B cell (primary cell): Measurements from ENCODE around the gene ZNF516. TPM values are rescaled to one million over a fixed set of nuclear protein-coding genes. Genes with fewer than 3 reads are reported as not detected.

Source experiments
- ATAC-seq: fragments of 200-7000 bp; cut with Tn5 transposase; one replicate; pipeline ENCODE4 v1.10.0; 2021; ENCODE audit warnings: low read depth, mild to moderate bottlenecking, moderate number of reproducible peaks, moderate library complexity
- CTCF ChIA-PET: fragments of 350-600 bp; sonication (Branson Sonifier 250); formaldehyde crosslinking; loops from one replicate; lab custom pipeline; 2021; ENCODE audit warnings: antibody characterized with exemption, inconsistent platforms; lab: Charles Lee
- POLR2A ChIA-PET: fragments of 350-600 bp; sonication (Branson Sonifier 250); formaldehyde crosslinking; loops from one replicate; lab custom pipeline; 2021; ENCODE audit warnings: antibody characterized with exemption; lab: Charles Lee
- DNase-seq: peaks from one replicate; pipeline ENCODE4 v3.0.0; 2013
- H2AFZ ChIP-seq: 2 replicates; pipeline ENCODE4 v1.6.1; 2012; ENCODE audit warnings: mild to moderate bottlenecking, low read depth, low read length; ENCODE audit not compliant: insufficient read depth, poor library complexity, severe bottlenecking
- H3K27ac ChIP-seq, 2 donors: 1 replicate in 1 of 2; 2 replicates in 1 of 2; pipeline ENCODE4 v1.5.1; 2012 to 2013; ENCODE audit warnings: low read length in 2 of 2, mild to moderate bottlenecking in 2 of 2, moderate library complexity in 1 of 2
- H3K27me3 ChIP-seq, 4 experiments: fragments of 200-600 bp in 1 of 4; sonication (generic) in 1 of 4; replicated peaks in 1 of 4; 1 replicate in 2 of 4; 2 replicates in 2 of 4; pipeline versions ENCODE4 v1.6.1 to v1.7.0; 2013 to 2016; ENCODE audit warnings: low read length in 3 of 4, mild to moderate bottlenecking in 2 of 4, mixed read lengths in 1 of 4, moderate library complexity in 1 of 4; ENCODE audit not compliant: insufficient read depth in 4 of 4, control insufficient read depth in 3 of 4; ENCODE audit errors: control extremely low read depth in 1 of 4
- H3K36me3 ChIP-seq, 2 experiments: replicated peaks in 1 of 2; 1 replicate in 1 of 2; 2 replicates in 1 of 2; pipeline versions ENCODE4 v1.6.1 to v1.7.1; 2013; ENCODE audit warnings: low read length in 1 of 2; ENCODE audit not compliant: insufficient read depth in 2 of 2, control insufficient read depth in 1 of 2; ENCODE audit errors: control extremely low read depth in 1 of 2, extremely low read depth in 1 of 2
- H3K4me1 ChIP-seq, 2 donors: fragments of 200-600 bp in 1 of 2; sonication (generic) in 1 of 2; 1 replicate in 1 of 2; 2 replicates in 1 of 2; pipeline versions ENCODE4 v1.5.1 to v1.6.1; 2013 to 2017; ENCODE audit warnings: low read length in 2 of 2; ENCODE audit not compliant: control insufficient read depth in 2 of 2, insufficient read depth in 2 of 2
- H3K4me2 ChIP-seq: replicated peaks from 2 replicates; pipeline ENCODE3; 2012; ENCODE audit warnings: mild to moderate bottlenecking, low read depth, low read length; ENCODE audit not compliant: poor library complexity, severe bottlenecking
- H3K4me3 ChIP-seq, 5 experiments: fragments of 200-600 bp in 1 of 5; sonication (generic) in 1 of 5; 1 replicate in 3 of 5; 2 replicates in 2 of 5; pipeline versions ENCODE4 v1.5.1 to v1.7.0; 2011 to 2016; ENCODE audit warnings: low read length in 4 of 5, mild to moderate bottlenecking in 4 of 5, low read depth in 2 of 5, control low read depth in 1 of 5, moderate library complexity in 1 of 5; ENCODE audit not compliant: insufficient read depth in 1 of 5; ENCODE audit errors: control extremely low read depth in 1 of 5, extremely low read depth in 1 of 5
- H3K79me2 ChIP-seq: fragments of 200-600 bp; sonication (generic); one replicate; pipeline ENCODE4 v1.6.0; 2016; ENCODE audit warnings: low read length; ENCODE audit not compliant: control insufficient read depth, insufficient read depth
- H3K9ac ChIP-seq: fragments of 200-600 bp; sonication (generic); 2 replicates; pipeline ENCODE4 v1.6.1; 2017; ENCODE audit warnings: mild to moderate bottlenecking, low read length, moderate library complexity
- H3K9me3 ChIP-seq, 3 donors: one replicate each; pipeline versions ENCODE4 v1.6.1 to v1.7.1; 2013; ENCODE audit warnings: low read length in 2 of 3; ENCODE audit not compliant: control insufficient read depth in 2 of 3, insufficient read depth in 1 of 3; ENCODE audit errors: control extremely low read depth in 1 of 3
- H4K20me1 ChIP-seq: 2 replicates; pipeline ENCODE4 v1.6.0; 2012; ENCODE audit warnings: mild to moderate bottlenecking, low read length; ENCODE audit not compliant: insufficient read depth, control insufficient read depth, poor library complexity, severe bottlenecking
- H3K27ac Mint-ChIP-seq: one replicate; pipeline ENCODE4 v1.8.0; 2021; ENCODE audit warnings: mixed read lengths
- H3K27me3 Mint-ChIP-seq: one replicate; pipeline ENCODE4 v1.8.0; 2021; ENCODE audit warnings: mixed read lengths
- H3K4me1 Mint-ChIP-seq: one replicate; pipeline ENCODE4 v1.8.0; 2021; ENCODE audit warnings: mixed read lengths
- H3K4me3 Mint-ChIP-seq: one replicate; pipeline ENCODE4 v1.8.0; 2021; ENCODE audit warnings: mixed read lengths
- H3K9me3 Mint-ChIP-seq: one replicate; pipeline ENCODE4 v1.8.0; 2022; ENCODE audit warnings: mixed read lengths; ENCODE audit not compliant: insufficient read depth
- EZH2 ChIP-seq: IDR thresholded peaks from 2 replicates; pipeline ENCODE4 v1.6.1; 2012; ENCODE audit warnings: borderline replicate concordance, low read depth, mild to moderate bottlenecking, moderate library complexity, low read length; ENCODE audit not compliant: insufficient read depth, poor library complexity, severe bottlenecking
- WGBS: methylation state at CpG from one replicate; pipeline ENCODE4 v1.1.5; 2013; ENCODE audit warnings: missing lambda C conversion rate; ENCODE audit not compliant: insufficient coverage; 5-methylcytosine and 5-hydroxymethylcytosine counted together
- intact Hi-C: fragments of 100-400 bp; cut with micrococcal nuclease; formaldehyde crosslinking; loops from one replicate; pipeline ENCODE4 v1.10.0; 2022
- polyA plus RNA-seq: library from polyadenylated mRNA; depleted of rRNA; stranded (reverse); fragments of >200 nt; gene quantifications from 2 replicates; pipeline ENCODE4 v1.2.3, GENCODE V29; 2012
- total RNA-seq, 2 donors: library from RNA; stranded (reverse); fragments of 120-200 nt in 1 of 2; gene quantifications; 1 replicate in 1 of 2; 2 replicates in 1 of 2; pipeline versions ENCODE4 v1.2.3 to v1.2.4, GENCODE V29; 2013 to 2022
- TF ChIP-seq, protein P1 (sequence below): fragments of 200-600 bp; IDR thresholded peaks from one replicate; pipeline ENCODE4 v1.8.0; 2022; ENCODE audit warnings: antibody characterized with exemption, mild to moderate bottlenecking

The ZNF516 gene
- total and polyA plus RNA-seq, 2 donors (not counting 1 experiment from before 2014, with no cell fraction given), result 6.7 to 27.1 TPM

DNA sequence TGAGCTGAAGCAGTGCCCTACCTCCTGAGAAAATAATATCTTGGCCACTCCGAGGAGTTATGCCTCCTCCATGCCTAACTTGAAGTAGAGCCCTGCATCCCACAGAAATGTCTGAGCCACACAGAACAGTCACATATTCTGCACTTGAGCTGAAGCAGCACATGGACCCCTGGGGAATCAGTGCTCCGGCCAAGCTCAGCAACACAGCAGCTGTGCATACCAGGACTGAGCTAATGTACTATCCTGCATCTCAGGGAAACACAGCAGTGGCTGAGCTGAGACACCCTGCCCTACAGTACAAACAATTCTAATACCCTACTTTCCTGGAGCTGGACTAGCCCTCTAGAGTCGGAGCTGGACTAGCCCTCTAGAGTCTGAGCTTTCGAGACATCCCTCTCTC lies 166.9 kb downstream of the ZNF516 start:
- no peak overlapping the region for H3K27ac ChIP-seq
- POLR2A ChIA-PET, result no interaction called here

GRCh38 chr18:76323891-76324290 lies 171.2 kb downstream of the ZNF516 start:
- no peak for DNase-seq
- Mint-ChIP-seq H3K4me3 (no peak overlapping the region), H3K27me3 (peaks cover 3% of the 10 kb centered on the region), H3K9me3 (no peaks in the 10 kb centered on the region), H3K27ac (no peak overlapping the region), H3K4me1 (no peaks in the 10 kb centered on the region)
- Histone ChIP-seq H3K36me3 (no peaks in the 10 kb centered on the region), H4K20me1 (no peaks in the 10 kb centered on the region), H3K4me3 (no peak overlapping the region), H3K9ac (no peak overlapping the region), H3K4me1 (no peaks in the 10 kb centered on the region), H2AFZ (no peak overlapping the region), H3K27ac (no peak overlapping the region), H3K9me3 (peaks cover 0 to 9% (median 0%) of the 10 kb centered on the region in 3 donors), H3K27me3 (no peaks in the 10 kb centered on the region), H3K4me2 (no peak overlapping the region), H3K79me2 (no peaks in the 10 kb centered on the region)
- 92% methylated on average over 5 of the region's 7 CpGs for WGBS
- POLR2A ChIA-PET, result no interaction called here
- intact Hi-C loops, result no loop called here
- TF ChIP-seq, protein P1, sequence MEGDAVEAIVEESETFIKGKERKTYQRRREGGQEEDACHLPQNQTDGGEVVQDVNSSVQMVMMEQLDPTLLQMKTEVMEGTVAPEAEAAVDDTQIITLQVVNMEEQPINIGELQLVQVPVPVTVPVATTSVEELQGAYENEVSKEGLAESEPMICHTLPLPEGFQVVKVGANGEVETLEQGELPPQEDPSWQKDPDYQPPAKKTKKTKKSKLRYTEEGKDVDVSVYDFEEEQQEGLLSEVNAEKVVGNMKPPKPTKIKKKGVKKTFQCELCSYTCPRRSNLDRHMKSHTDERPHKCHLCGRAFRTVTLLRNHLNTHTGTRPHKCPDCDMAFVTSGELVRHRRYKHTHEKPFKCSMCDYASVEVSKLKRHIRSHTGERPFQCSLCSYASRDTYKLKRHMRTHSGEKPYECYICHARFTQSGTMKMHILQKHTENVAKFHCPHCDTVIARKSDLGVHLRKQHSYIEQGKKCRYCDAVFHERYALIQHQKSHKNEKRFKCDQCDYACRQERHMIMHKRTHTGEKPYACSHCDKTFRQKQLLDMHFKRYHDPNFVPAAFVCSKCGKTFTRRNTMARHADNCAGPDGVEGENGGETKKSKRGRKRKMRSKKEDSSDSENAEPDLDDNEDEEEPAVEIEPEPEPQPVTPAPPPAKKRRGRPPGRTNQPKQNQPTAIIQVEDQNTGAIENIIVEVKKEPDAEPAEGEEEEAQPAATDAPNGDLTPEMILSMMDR, result no peak
- no peak for TF ChIP-seq EZH2
- ATAC-seq, result no peak
- CTCF ChIA-PET, result no interaction called here

More for the DNA sequence above, 166.9 kb downstream of the ZNF516 start:
- 78% methylated on average over 4 of the region's 4 CpGs for WGBS
- ATAC-seq (no peak), DNase-seq (no peak)
- no peak overlapping the region for H2AFZ ChIP-seq
- Mint-ChIP-seq H3K9me3 (peaks cover 13% of the 10 kb centered on the region), H3K27me3 (peaks cover 2% of the 10 kb centered on the region), H3K27ac (no peak overlapping the region), H3K4me3 (no peak overlapping the region), H3K4me1 (no peaks in the 10 kb centered on the region)
- no peaks in the 10 kb centered on the region for H3K27me3 ChIP-seq
- H4K20me1 ChIP-seq, result no peaks in the 10 kb centered on the region
- intact Hi-C loops, result no loop called here
- H3K9me3 ChIP-seq, result peaks cover 0 to 9% (median 2%) of the 10 kb centered on the region in 3 donors
- TF ChIP-seq EZH2, result no peak
- TF ChIP-seq, protein P1, result no peak
- no peaks in the 10 kb centered on the region for H3K36me3 ChIP-seq
- no peak overlapping the region for H3K9ac ChIP-seq
- no peak overlapping the region for H3K4me3 ChIP-seq
- H3K4me2 ChIP-seq, result no peak overlapping the region
- CTCF ChIA-PET, result no interaction called here
- no peaks in the 10 kb centered on the region for H3K4me1 ChIP-seq
- no peaks in the 10 kb centered on the region for H3K79me2 ChIP-seq
